Measurements from ENCODE around the gene DSTYK. TPM values are rescaled to one million over a fixed set of nuclear protein-coding genes. Genes with fewer than 3 reads are reported as not detected.

Gene DSTYK
- total RNA-seq, 2 experiments from 2014 or later: 10.9 to 11.5 TPM

DNA sequence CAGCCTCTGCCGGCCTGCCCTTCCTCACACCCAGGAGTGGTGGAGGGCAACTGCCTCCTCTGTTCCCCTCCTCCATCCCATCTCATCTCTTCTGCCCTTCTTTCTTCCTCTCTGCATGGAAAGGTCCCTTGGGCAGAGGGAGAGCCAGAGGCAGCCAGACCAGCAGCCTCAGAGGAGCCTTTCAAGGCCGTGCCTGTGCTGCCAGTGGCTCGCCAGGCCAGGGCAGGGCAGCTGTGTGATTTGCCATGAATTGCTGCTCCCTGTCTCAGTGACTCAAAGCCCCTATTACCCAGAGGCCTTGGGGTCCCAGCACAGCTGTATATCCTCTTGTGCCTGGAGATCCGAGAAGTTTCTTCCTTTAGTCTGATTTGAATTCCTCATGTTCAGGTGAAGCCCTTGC is 38.1 kb upstream of the DSTYK start:
- CTCF ChIA-PET: interaction anchor here (2.7 to 8.0 kb wide), 2 partner anchors 21 to 24 kb away, joined by 6 to 52 read pairs; partner anchors contain the start of gene TMCC2
- Mint-ChIP-seq H3K27me3 (ENCODE audit: low read depth) (no peaks in the 10 kb centered on the region), H3K9me3 (no peaks in the 10 kb centered on the region), H3K4me3 (no peak overlapping the region), H3K27ac (no peak overlapping the region), H3K4me1 (ENCODE audit: low read depth) (peaks cover 3% of the 10 kb centered on the region), H3K36me3 (ENCODE audit: low read depth) (peaks cover 47% of the 10 kb centered on the region)
- no peak for DNase-seq
- intact Hi-C loops (cut with micrococcal nuclease): no loop called here

DNA sequence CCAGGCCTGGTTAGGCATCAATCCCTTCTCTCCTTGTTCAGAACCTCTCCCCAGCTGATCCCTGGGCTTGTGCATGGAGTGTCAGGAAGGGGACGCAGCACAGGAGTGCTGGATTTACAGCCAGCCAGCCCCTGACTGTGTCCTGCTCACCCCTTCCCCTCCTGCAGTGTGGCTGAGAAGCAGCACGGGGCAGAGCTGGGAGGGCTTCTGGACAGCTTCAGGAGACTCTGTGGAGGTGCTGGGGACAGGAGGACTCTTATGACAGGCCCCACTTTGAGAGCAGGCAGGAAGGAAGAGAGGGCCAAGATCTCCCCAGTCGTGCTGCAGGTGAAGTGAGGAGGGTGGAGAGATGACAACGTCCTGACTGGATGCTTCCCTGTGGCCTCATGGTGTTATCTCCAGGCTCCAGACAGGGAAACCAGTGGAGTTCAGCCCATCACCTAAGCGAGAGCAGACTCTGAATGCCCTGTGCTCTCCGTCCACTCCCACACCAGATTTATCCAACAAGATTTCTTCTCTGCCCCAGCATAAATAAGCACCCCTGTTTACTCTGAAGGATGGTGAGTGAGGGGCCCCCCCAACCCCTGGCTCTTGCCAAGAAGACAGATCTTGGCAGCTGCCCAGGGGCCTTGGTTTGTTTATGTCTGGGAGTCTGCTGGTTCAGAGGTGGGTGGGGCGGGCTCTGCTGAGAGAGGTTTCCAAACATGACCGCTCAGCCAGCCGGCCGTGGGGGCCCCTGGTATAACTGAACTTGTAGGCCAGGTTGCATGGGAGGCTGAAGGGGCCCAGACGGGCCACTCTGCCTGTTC is 37.5 kb upstream of the DSTYK start:
- H3K36me3 Mint-ChIP-seq (ENCODE audit: low read depth): peaks cover 41% of the 10 kb centered on the region
- peaks cover 3% of the 10 kb centered on the region for H3K4me1 Mint-ChIP-seq (ENCODE audit: low read depth)
- no peak overlapping the region for H3K4me3 Mint-ChIP-seq
- no peaks in the 10 kb centered on the region for H3K27me3 Mint-ChIP-seq (ENCODE audit: low read depth)
- no peak overlapping the region for H3K27ac Mint-ChIP-seq
- DNase-seq: no peak
- intact Hi-C loops (cut with micrococcal nuclease): no loop called here
- no peaks in the 10 kb centered on the region for H3K9me3 Mint-ChIP-seq
- CTCF ChIA-PET: interaction anchor here (2.7 to 8.0 kb wide), 2 partner anchors 20 to 24 kb away, joined by 6 to 52 read pairs; partner anchors contain the start of gene TMCC2

DNA sequence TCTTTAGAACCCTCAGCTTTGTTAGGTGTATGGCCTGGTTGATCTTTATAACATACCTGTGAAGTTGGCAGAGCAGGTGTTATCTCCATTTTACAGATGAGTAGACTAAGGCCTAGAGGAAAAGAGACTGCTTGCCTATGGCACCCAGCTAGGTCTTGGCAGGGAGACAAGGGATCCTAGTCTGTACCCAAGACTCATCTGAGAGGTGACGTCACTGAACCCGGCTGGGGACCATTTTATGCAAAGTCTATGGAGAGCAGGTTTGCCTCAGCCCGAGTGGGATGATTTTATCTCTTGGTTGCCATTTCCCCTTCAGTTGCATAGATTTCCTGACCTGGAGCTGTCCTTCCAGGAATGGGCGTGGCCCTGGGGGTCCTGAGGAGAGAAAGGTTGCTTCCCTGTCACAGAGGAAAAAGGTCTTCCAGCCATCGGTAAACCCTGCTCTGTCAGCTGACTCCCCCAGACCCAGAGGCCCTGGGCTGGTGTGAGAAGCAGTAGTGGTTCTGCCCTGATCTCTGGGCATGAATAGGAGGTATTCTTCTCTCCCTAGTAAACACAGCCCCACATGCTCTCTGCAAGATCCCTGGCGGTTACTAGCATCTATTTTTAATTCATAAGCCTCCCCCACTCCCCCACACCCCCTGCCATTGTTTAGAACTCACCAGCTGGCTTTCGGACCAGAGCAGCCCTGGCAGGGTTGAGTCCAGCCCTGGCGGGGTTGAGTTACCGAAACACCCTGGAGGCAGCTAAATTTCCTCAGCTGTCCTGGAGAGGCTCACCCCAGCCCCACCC is 35.8 kb upstream of the DSTYK start:
- Mint-ChIP-seq H3K36me3 (ENCODE audit: low read depth) (peaks cover 38% of the 10 kb centered on the region), H3K4me3 (no peak overlapping the region), H3K9me3 (no peaks in the 10 kb centered on the region), H3K4me1 (ENCODE audit: low read depth) (peaks cover 3% of the 10 kb centered on the region), H3K27me3 (ENCODE audit: low read depth) (no peaks in the 10 kb centered on the region), H3K27ac (peak overlapping the region; percentile 20)
- intact Hi-C loops (cut with micrococcal nuclease): no loop called here
- peak; percentile 38 for DNase-seq
- CTCF ChIA-PET: interaction anchor here (1.5 to 8.0 kb wide), 3 partner anchors 9 to 88 kb away, joined by 9 to 52 read pairs (median 34); partner anchors contain the start of gene TMCC2

DNA sequence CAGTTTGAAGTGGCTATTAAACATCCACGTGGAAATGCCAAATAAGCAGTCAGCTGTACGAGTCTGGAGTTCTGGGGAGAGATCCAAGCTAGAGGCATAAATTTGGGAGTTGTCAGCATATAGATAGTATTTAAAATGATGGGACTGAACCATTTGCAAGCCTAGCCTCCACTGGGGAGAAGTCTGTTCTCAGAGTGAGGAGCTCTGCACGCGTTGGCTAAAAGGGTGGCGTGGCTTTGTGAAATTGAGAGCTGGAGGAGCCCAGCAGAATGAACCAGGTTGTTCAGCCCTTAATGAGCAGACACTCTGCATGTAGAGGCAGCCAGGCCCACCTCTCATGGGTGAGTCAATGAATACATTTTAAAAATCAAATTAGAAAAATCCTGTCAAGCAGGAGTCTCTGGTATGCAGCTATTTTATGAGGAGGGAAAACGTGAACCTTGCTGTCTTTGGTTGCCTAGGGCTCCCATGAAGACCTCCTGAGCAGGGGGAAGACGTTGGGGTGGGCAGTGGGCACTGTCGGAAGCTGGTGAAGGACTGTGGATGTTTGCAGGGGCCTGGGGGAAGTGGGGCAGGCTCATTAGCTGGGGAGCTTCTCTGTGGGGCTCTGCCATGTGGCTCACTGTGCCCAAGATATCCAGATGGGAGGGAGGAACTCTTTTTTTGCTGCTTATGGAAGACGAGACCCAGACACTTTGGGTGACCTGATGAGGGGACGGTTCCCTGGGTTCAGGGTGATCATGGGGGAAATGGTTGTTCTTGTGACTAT is 35.0 kb upstream of the DSTYK start:
- Mint-ChIP-seq H3K27me3 (ENCODE audit: low read depth) (no peaks in the 10 kb centered on the region), H3K27ac (peak overlapping the region; percentile 20), H3K9me3 (no peaks in the 10 kb centered on the region), H3K4me3 (no peak overlapping the region), H3K4me1 (ENCODE audit: low read depth) (peaks cover 3% of the 10 kb centered on the region), H3K36me3 (ENCODE audit: low read depth) (peaks cover 36% of the 10 kb centered on the region)
- no peak for DNase-seq
- CTCF ChIA-PET: interaction anchor here (1.3 to 8.0 kb wide), 5 partner anchors 9 to 241 kb away, joined by 3 to 52 read pairs (median 9); partner anchors contain the start of gene TMCC2
- intact Hi-C loops (cut with micrococcal nuclease): loop anchor here (1.0 kb wide), 1 partner anchor 8 kb away; no protein-coding TSS in a partner anchor

DNA sequence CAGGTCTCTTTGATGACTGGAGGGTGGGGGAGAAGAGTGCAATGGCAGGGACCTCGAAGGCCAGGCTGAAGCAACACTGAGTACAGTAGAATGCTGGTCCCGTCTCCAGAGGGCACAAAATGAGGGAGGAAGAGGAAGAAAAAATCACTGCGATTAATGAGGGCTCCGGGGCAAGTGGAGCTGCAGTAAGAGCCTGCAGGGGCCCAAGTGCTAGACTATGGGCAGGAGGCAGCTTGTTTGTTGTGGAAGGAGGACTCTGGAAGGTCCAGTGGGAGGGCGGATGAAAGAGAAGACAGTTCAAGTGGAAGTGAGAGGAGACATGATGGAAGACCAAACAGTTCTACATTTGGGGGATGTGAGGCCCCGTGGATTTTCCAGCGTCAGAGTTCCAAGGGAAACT is 33.6 kb upstream of the DSTYK start:
- DNase-seq: no peak
- H3K4me1 Mint-ChIP-seq (ENCODE audit: low read depth): peaks cover 11% of the 10 kb centered on the region
- intact Hi-C loops (cut with micrococcal nuclease): loop anchor here (1.0 kb wide), 1 partner anchor 12 kb away; no protein-coding TSS in a partner anchor
- no peaks in the 10 kb centered on the region for H3K9me3 Mint-ChIP-seq
- H3K27me3 Mint-ChIP-seq (ENCODE audit: low read depth): no peaks in the 10 kb centered on the region
- CTCF ChIA-PET: interaction anchor here (0.9 to 8.0 kb wide), 5 partner anchors 11 to 242 kb away, joined by 3 to 52 read pairs (median 9); partner anchors contain the start of gene TMCC2
- H3K36me3 Mint-ChIP-seq (ENCODE audit: low read depth): peaks cover 48% of the 10 kb centered on the region
- no peak overlapping the region for H3K4me3 Mint-ChIP-seq
- H3K27ac Mint-ChIP-seq: no peak overlapping the region

DNA sequence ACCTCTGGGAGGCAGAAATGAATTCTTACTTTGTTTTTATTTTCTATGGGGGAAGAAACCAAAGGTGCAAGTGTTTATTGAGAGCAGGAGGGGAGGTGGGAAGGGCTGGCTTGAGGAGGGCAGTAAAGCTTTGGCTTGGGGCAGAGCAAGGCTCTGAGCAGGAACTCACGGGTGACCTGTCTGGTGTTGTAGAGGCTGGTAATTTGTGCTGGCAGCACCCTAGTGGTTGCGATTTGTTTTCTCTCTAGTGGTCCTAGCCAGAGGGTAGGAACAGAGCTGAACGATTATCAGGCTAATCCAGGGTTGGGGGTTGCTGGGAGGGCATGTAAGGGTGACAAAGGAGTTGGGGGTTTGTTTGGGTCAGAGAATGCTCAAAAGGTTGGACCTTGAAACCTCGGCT is 32.9 kb upstream of the DSTYK start:
- Mint-ChIP-seq H3K36me3 (ENCODE audit: low read depth) (peaks cover 49% of the 10 kb centered on the region), H3K4me3 (no peak overlapping the region), H3K4me1 (ENCODE audit: low read depth) (peaks cover 18% of the 10 kb centered on the region), H3K27me3 (ENCODE audit: low read depth) (no peaks in the 10 kb centered on the region), H3K27ac (no peak overlapping the region), H3K9me3 (no peaks in the 10 kb centered on the region)
- CTCF ChIA-PET: interaction anchor here (0.9 to 8.0 kb wide), 7 partner anchors 10 to 103 kb away, joined by 3 to 52 read pairs (median 9); partner anchors contain the start of gene TMCC2
- no peak for DNase-seq
- intact Hi-C loops (cut with micrococcal nuclease): no loop called here

DNA sequence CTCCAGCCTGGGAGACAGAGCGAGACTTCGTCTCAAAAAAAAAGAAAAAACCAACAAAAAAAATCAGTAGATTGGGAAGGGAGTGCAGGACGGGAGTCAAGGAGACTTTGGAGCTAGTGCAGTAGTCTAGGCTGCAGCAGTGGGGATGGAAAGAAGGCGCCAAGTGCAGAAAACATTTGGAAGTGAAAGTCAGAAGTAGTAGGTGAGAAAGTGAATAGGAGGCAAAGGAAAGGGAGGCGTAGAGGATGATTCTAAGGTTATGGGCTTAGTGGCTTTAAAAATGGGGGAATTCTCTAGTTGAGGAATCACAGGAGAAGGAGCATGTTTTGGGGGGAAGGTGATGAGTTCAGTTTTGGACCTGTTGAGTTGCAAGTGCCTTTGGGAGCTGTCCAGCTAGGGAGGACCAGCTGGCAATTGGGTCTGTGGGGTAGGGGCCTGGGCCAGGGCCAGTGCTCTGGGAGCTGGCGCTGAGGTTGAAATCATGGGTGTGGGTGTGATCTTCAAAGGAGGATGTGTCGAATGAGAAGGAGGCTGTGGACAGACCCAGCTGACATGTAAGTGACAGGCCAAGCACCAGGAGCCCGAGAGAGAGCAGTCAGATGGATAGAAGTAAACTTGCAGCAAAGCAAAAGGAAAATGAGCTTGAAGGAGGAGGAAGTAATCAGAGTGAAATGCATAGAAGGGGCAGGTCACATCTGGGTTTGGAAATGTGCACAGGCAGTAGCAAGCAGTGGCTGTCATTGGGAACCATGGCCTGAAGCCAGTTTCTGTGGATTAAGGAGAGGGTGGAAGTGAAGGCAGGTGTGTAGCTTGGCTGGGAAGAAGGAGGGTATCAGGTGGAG is 32.1 kb upstream of the DSTYK start:
- DNase-seq: no peak
- CTCF ChIA-PET: interaction anchor here (1.0 to 8.0 kb wide), 7 partner anchors 9 to 102 kb away, joined by 3 to 52 read pairs (median 9); partner anchors contain the start of gene TMCC2
- intact Hi-C loops (cut with micrococcal nuclease): no loop called here
- H3K4me1 Mint-ChIP-seq (ENCODE audit: low read depth): peaks cover 23% of the 10 kb centered on the region
- H3K4me3 Mint-ChIP-seq: no peak overlapping the region
- peaks cover 52% of the 10 kb centered on the region for H3K36me3 Mint-ChIP-seq (ENCODE audit: low read depth)
- H3K27ac Mint-ChIP-seq: no peak overlapping the region
- no peaks in the 10 kb centered on the region for H3K9me3 Mint-ChIP-seq
- H3K27me3 Mint-ChIP-seq (ENCODE audit: low read depth): no peaks in the 10 kb centered on the region

DNA sequence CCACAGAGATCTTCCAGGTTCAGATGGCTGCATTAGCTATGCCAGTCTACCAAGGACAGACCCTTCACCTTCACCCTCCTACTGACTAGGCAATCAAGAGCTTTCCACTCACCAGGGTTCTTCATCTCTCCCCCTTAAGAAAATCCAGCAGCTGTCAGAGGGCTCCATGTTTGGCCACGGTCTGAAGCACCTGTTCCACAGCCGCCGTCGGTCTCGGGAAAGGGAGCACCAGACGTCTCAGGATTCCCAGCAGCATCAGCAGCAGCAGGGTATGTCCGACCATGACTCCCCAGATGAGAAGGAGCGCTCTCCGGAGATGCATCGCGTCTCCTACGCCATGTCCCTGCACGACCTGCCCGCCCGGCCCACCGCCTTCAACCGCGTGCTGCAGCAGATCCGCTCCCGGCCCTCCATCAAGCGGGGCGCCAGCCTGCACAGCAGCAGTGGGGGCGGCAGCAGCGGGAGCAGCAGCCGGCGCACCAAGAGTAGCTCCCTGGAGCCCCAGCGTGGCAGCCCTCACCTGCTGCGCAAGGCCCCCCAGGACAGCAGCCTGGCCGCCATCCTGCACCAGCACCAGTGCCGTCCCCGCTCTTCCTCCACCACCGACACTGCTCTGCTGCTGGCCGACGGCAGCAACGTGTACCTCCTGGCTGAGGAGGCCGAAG is 30.0 kb upstream of the DSTYK start:
- intact Hi-C loops (cut with micrococcal nuclease): no loop called here
- CTCF ChIA-PET: interaction anchor here (2.7 to 5.2 kb wide), 2 partner anchors 11 to 12 kb away, joined by 14 to 54 read pairs; partner anchors contain the start of gene TMCC2
- Mint-ChIP-seq H3K4me3 (no peak overlapping the region), H3K4me1 (ENCODE audit: low read depth) (peaks cover 43% of the 10 kb centered on the region), H3K36me3 (ENCODE audit: low read depth) (peaks cover 42% of the 10 kb centered on the region), H3K9me3 (no peaks in the 10 kb centered on the region), H3K27me3 (ENCODE audit: low read depth) (no peaks in the 10 kb centered on the region), H3K27ac (no peak overlapping the region)
- no peak for DNase-seq

DNA sequence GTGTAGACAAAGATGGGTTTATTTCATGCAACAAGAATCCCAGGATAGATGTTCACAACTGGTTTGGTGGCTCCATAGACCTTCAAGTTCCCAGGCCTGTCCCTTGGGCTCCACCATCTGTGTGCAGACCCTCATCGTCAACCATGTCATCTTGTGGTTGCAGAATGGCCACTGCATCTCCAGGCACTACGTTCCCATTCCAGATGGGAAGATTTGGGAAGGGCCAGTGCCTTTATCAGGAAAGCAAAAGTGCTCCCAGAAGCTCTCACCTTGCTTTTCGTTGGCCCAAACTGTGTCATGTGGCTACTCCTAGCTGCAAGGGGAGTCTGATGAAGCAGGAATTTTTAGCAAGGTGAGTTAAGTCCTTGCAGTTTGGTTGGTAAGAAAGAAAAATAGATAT is 29.1 kb upstream of the DSTYK start:
- H3K9me3 Mint-ChIP-seq: no peaks in the 10 kb centered on the region
- no peaks in the 10 kb centered on the region for H3K27me3 Mint-ChIP-seq (ENCODE audit: low read depth)
- peaks cover 50% of the 10 kb centered on the region for H3K4me1 Mint-ChIP-seq (ENCODE audit: low read depth)
- no peak for DNase-seq
- no peak overlapping the region for H3K4me3 Mint-ChIP-seq
- intact Hi-C loops (cut with micrococcal nuclease): no loop called here
- peaks cover 40% of the 10 kb centered on the region for H3K36me3 Mint-ChIP-seq (ENCODE audit: low read depth)
- CTCF ChIA-PET: interaction anchor here (1.2 to 5.2 kb wide), 3 partner anchors 11 to 15 kb away, joined by 4 to 54 read pairs (median 26); partner anchors contain the start of gene TMCC2
- H3K27ac Mint-ChIP-seq: no peak overlapping the region

DNA sequence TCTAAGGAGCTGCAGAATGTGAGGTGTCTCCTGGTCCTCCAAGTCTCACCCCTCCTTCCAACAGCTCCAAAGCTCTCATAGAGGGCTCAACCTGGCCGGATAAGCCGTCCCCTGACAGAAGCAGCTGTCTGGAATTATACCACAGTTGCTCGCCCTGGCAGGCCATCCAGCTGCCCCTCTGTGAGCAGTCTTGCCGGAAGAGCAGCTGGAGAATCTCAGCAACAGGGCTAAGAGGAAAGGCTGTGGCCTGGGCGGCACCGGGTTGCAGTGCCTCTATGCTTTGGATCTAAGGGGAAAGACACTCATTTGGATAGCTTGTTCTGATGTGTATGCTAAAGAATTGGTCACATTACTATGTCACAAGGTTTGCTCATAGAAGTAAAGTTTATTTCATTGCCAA is 28.6 kb upstream of the DSTYK start:
- H3K4me3 Mint-ChIP-seq: no peak overlapping the region
- peaks cover 55% of the 10 kb centered on the region for H3K4me1 Mint-ChIP-seq (ENCODE audit: low read depth)
- H3K9me3 Mint-ChIP-seq: no peaks in the 10 kb centered on the region
- peak overlapping the region; percentile 98 for H3K27ac Mint-ChIP-seq
- CTCF ChIA-PET: interaction anchor here (1.2 to 5.2 kb wide), 4 partner anchors 11 to 48 kb away, joined by 3 to 54 read pairs (median 15); partner anchors contain the start of gene TMCC2
- intact Hi-C loops (cut with micrococcal nuclease): no loop called here
- H3K27me3 Mint-ChIP-seq (ENCODE audit: low read depth): no peaks in the 10 kb centered on the region
- H3K36me3 Mint-ChIP-seq (ENCODE audit: low read depth): peaks cover 44% of the 10 kb centered on the region
- DNase-seq: no peak

All from activated naive CD4-positive, alpha-beta T cell treated with anti-CD3 and anti-CD28 coated beads for 36 hours (primary cell).